Aorta (tissue), 5 donors: Measurements from ENCODE around the gene SEC31B. TPM values are rescaled to one million over a fixed set of nuclear protein-coding genes. Genes with fewer than 3 reads are reported as not detected.
A peak's percentile ranks its signal among the peaks of the same experiment; 100 is the strongest.

Source experiments
- ATAC-seq: fragments of 200-7000 bp; cut with Tn5 transposase; one replicate; pipeline ENCODE4 v1.9.1; 2022; ENCODE audit warnings: moderate library complexity; ENCODE audit not compliant: low FRiP score
- DNase-seq, 2 donors: peaks; one replicate each; pipeline ENCODE4 v3.0.0-alpha.2; 2020
- H3K27ac ChIP-seq, 2 donors: one replicate each; pipeline ENCODE4 v1.5.1; 2013; ENCODE audit warnings: low read length in 2 of 2, mild to moderate bottlenecking in 2 of 2, moderate library complexity in 2 of 2, control low read depth in 1 of 2, inconsistent platforms in 1 of 2, low read depth in 1 of 2
- H3K27me3 ChIP-seq, 2 donors: one replicate each; pipeline ENCODE4 v1.6.1; 2013; ENCODE audit warnings: control low read depth in 1 of 2, low read length in 1 of 2, mild to moderate bottlenecking in 1 of 2, moderate library complexity in 1 of 2; ENCODE audit not compliant: insufficient read depth in 2 of 2, control insufficient read depth in 1 of 2
- H3K36me3 ChIP-seq, 2 donors: one replicate each; pipeline ENCODE4 v1.6.1; 2013; ENCODE audit warnings: control low read depth in 1 of 2, low read length in 1 of 2, mild to moderate bottlenecking in 1 of 2; ENCODE audit not compliant: insufficient read depth in 2 of 2, control insufficient read depth in 1 of 2
- H3K4me1 ChIP-seq, 2 donors: one replicate each; pipeline ENCODE4 v1.6.1; 2013; ENCODE audit warnings: low read length in 2 of 2, control low read depth in 1 of 2, mild to moderate bottlenecking in 1 of 2, moderate library complexity in 1 of 2; ENCODE audit not compliant: insufficient read depth in 2 of 2, control insufficient read depth in 1 of 2
- H3K4me3 ChIP-seq, 2 donors: one replicate each; pipeline ENCODE4 v1.5.1; 2013; ENCODE audit warnings: low read length in 2 of 2, control low read depth in 1 of 2, mild to moderate bottlenecking in 1 of 2
- H3K9me3 ChIP-seq: one replicate; pipeline ENCODE4 v1.6.1; 2013; ENCODE audit warnings: mild to moderate bottlenecking, low read length; ENCODE audit not compliant: control insufficient read depth
- WGBS, 2 donors: extraction: QIAGEN DNeasy Blood & Tissue Kit; methylation state at CpG; one replicate each; pipeline ENCODE4 v1.1.7; 2013; 5-methylcytosine and 5-hydroxymethylcytosine counted together
- intact Hi-C, 2 donors: fragments of 100-400 bp; cut with DNase I; formaldehyde crosslinking; loops; one replicate each; pipeline versions ENCODE4 v1.14.2 to v1.15.0; 2022
- polyA plus RNA-seq, 2 donors: library from polyadenylated mRNA; stranded (reverse); fragments of 200-250 nt; gene quantifications; one replicate each; pipeline ENCODE4 v1.2.3, GENCODE V29; 2013
- total RNA-seq, 2 donors: library from RNA; stranded (reverse); fragmentation: NEBNext Ultra II Directional; extraction: Animal tissue kit (Norgen Biotek cat#: 25700); gene quantifications; one replicate each; pipeline ENCODE4 v1.2.1, GENCODE V29; 2021
- donor health status: healthy with polysubstance abuse.
- donor health status: Bipolar disorder and iron deficiency.
- donor health status: DM: no; HTN: no; CAD: no.
- donor health status: DM: no; HTN: no; CAD: no.
- donor health status: DM: yes; HTN: yes; CAD: no.

The SEC31B gene
- total and polyA plus RNA-seq, 4 donors = 4.6 to 20.0 (median 12.8) TPM

- intact Hi-C loops = loop anchor here in 1 of 2 donors (10.0 kb wide), 1 partner anchor 315 kb away; no protein-coding TSS in a partner anchor
Observed at GRCh38 chr10:100560248-100560647, 40.6 kb upstream of the SEC31B start.

GRCh38 chr10:100554902-100555301, 35.2 kb upstream of the SEC31B start:
- Histone ChIP-seq H3K4me3 (no peak overlapping the region), H3K27me3 (no peaks in the 10 kb centered on the region), H3K36me3 (peaks cover 2 to 8% of the 10 kb centered on the region in 2 donors), H3K4me1 (no peaks in the 10 kb centered on the region), H3K9me3 (no peaks in the 10 kb centered on the region), H3K27ac (no peak overlapping the region)
- WGBS, 2 donors = 67 to 70% methylated on average over 2 of the region's 2 CpGs
- DNase-seq (no peak), ATAC-seq (no peak)
- intact Hi-C loops = no loop called here

More at GRCh38 chr10:100560248-100560647, 40.6 kb upstream of the SEC31B start:
- Histone ChIP-seq H3K9me3 (no peaks in the 10 kb centered on the region), H3K27ac (no peak overlapping the region), H3K36me3 (peaks cover 2 to 7% of the 10 kb centered on the region in 2 donors), H3K27me3 (no peaks in the 10 kb centered on the region), H3K4me3 (no peak overlapping the region), H3K4me1 (no peaks in the 10 kb centered on the region)
- 98 to 100% methylated on average over 1 of the region's 1 CpG for WGBS, 2 donors
- DNase-seq (no peak), ATAC-seq (no peak)

GRCh38 chr10:100553929-100554328, 34.3 kb upstream of the SEC31B start:
- ATAC-seq (no peak), DNase-seq (no peak)
- H3K27ac ChIP-seq = no peak overlapping the region
- H3K36me3 ChIP-seq = peaks cover 2 to 11% of the 10 kb centered on the region in 2 donors
- no peak overlapping the region for H3K4me3 ChIP-seq
- WGBS, 2 donors = 88 to 96% methylated on average over 3 of the region's 3 CpGs
- no peaks in the 10 kb centered on the region for H3K27me3 ChIP-seq
- intact Hi-C loops = no loop called here
- no peaks in the 10 kb centered on the region for H3K9me3 ChIP-seq
- H3K4me1 ChIP-seq = no peaks in the 10 kb centered on the region

GRCh38 chr10:100551738-100552137, 32.1 kb upstream of the SEC31B start:
- intact Hi-C loops = no loop called here
- H3K27me3 ChIP-seq = no peaks in the 10 kb centered on the region
- DNase-seq (peak in 1 of 2 donors; percentile 46), ATAC-seq (no peak)
- H3K27ac ChIP-seq = no peak overlapping the region
- peaks cover 8 to 18% of the 10 kb centered on the region in 2 donors for H3K36me3 ChIP-seq
- 71 to 78% methylated on average over 5 of the region's 5 CpGs for WGBS, 2 donors
- H3K4me3 ChIP-seq = no peak overlapping the region
- no peaks in the 10 kb centered on the region for H3K4me1 ChIP-seq
- H3K9me3 ChIP-seq = no peaks in the 10 kb centered on the region

- no peak for DNase-seq
- no peak for ATAC-seq
Observed at GRCh38 chr10:100551196-100551595, 31.5 kb upstream of the SEC31B start.

GRCh38 chr10:100544950-100545349, 25.3 kb upstream of the SEC31B start:
- no peak for DNase-seq
- H3K4me1 ChIP-seq = no peaks in the 10 kb centered on the region
- no peaks in the 10 kb centered on the region for H3K27me3 ChIP-seq
- 86 to 89% methylated on average over 5 of the region's 5 CpGs for WGBS, 2 donors
- intact Hi-C loops = no loop called here
- H3K9me3 ChIP-seq = no peaks in the 10 kb centered on the region
- H3K4me3 ChIP-seq = no peak overlapping the region
- H3K36me3 ChIP-seq = peaks cover 11 to 22% of the 10 kb centered on the region in 2 donors
- ATAC-seq = no peak
- H3K27ac ChIP-seq = no peak overlapping the region

More at GRCh38 chr10:100551196-100551595, 31.5 kb upstream of the SEC31B start:
- Histone ChIP-seq H3K4me3 (no peak overlapping the region), H3K27ac (no peak overlapping the region), H3K4me1 (no peaks in the 10 kb centered on the region), H3K9me3 (no peaks in the 10 kb centered on the region), H3K27me3 (no peaks in the 10 kb centered on the region), H3K36me3 (peaks cover 8 to 14% of the 10 kb centered on the region in 2 donors)
- 76 to 80% methylated on average over 4 of the region's 4 CpGs for WGBS, 2 donors
- intact Hi-C loops = no loop called here

- H3K27me3 ChIP-seq = no peaks in the 10 kb centered on the region
- ATAC-seq (no peak), DNase-seq (no peak)
- no peak overlapping the region for H3K4me3 ChIP-seq
- H3K9me3 ChIP-seq = no peaks in the 10 kb centered on the region
- H3K36me3 ChIP-seq = peaks cover 0 to 2% of the 10 kb centered on the region in 2 donors
- peaks cover 0 to 8% of the 10 kb centered on the region in 2 donors for H3K4me1 ChIP-seq
- WGBS, 2 donors = 80 to 84% methylated on average over 4 of the region's 4 CpGs
- intact Hi-C loops = loop anchor here (10.0 kb wide), 2 partner anchors 193 to 377 kb away; partner anchors contain the start of genes SLF2 (in 2 of the 2) and SCD (in 1 of the 2)
- no peak overlapping the region for H3K27ac ChIP-seq
Observed at GRCh38 chr10:100537475-100537874, 17.8 kb upstream of the SEC31B start.

GRCh38 chr10:100535715-100536353, 16.2 kb upstream of the SEC31B start, which contains the start of gene HIF1AN:
HIF1AN (plus strand) TSS chr10:100535943; CDS start chr10:100535959, 16 bp downstream.
- Histone ChIP-seq H3K9me3 (no peaks in the 10 kb centered on the region), H3K4me1 (peaks cover 0 to 8% of the 10 kb centered on the region in 2 donors), H3K36me3 (no peaks in the 10 kb centered on the region), H3K27ac (peak within 1 kb of the TSS; percentile 56 to 89), H3K27me3 (no peaks in the 10 kb centered on the region), H3K4me3 (peak within 1 kb of the TSS; percentile 57 to 76)
- WGBS, 2 donors = 0% methylated on average over 35 of the region's 35 CpGs
- ATAC-seq (peak; percentile 99), DNase-seq (peak; percentile 92 to 95)
- intact Hi-C loops = loop anchor here (10.0 kb wide), 2 partner anchors 191 to 379 kb away; partner anchors contain the start of genes SLF2 (in 2 of the 2) and SCD (in 1 of the 2)

GRCh38 chr10:100535338-100535714, 15.7 kb upstream of the SEC31B start:
- no peaks in the 10 kb centered on the region for H3K36me3 ChIP-seq
- ATAC-seq = no peak
- no peak for DNase-seq
- H3K27ac ChIP-seq = peak overlapping the region in 1 of 2 donors; percentile 89
- no peaks in the 10 kb centered on the region for H3K9me3 ChIP-seq
- WGBS, 2 donors = 49% methylated on average over 4 of the region's 4 CpGs
- peak overlapping the region; percentile 16 to 41 for H3K4me3 ChIP-seq
- peaks cover 0 to 8% of the 10 kb centered on the region in 2 donors for H3K4me1 ChIP-seq
- no peaks in the 10 kb centered on the region for H3K27me3 ChIP-seq
- intact Hi-C loops = loop anchor here (10.0 kb wide), 2 partner anchors 191 to 379 kb away; partner anchors contain the start of genes SLF2 (in 2 of the 2) and SCD (in 1 of the 2)
